Measurements from ENCODE around the gene ZBTB20.

DNA sequence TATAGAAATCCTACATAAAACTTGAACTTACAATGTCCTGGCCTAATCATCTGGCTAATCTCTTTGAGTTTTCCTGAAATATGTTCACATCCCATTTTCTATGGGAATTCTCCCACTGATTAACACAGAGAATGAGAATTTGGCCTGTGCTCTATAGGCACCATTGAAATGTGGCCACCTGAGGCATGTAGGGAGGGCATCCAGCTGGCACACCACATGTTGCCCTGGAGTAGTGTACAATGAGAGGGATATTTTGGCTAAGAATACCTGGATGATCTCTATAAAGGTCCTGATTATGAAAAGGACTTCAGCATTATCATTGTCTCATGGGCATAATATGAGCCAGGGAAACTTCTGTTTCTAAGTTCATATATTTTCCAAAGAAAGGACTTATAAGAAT, 324.0 kb downstream of the ZBTB20 start:
- TF ChIP-seq CTCF (IDR thresholded peaks at IDR 0.05) (no peak), POLR2A (IDR thresholded peaks at IDR 0.05) (no peak)
